ENCODE results near the gene LSMEM2. TPM values are rescaled to one million over a fixed set of nuclear protein-coding genes. Genes with fewer than 3 reads are reported as not detected.
"Not testable (repeated sequence)": the region's sequence is repeated elsewhere in the genome, so short reads cannot be mapped to it uniquely, and the experiment has no call there.

The LSMEM2 gene
- total RNA-seq, 1 donor from 2014 or later = not detected

GRCh38 chr3:50279255-50280016 is 549 bp downstream of the LSMEM2 start:
- ATAC-seq = no peak

- ATAC-seq = not testable (repeated sequence)
Observed at GRCh38 chr3:50284121-50284520, 5.2 kb downstream of the LSMEM2 start.

- ATAC-seq = peak; percentile 2
Observed at GRCh38 chr3:50286322-50287227, 7.7 kb downstream of the LSMEM2 start.

GRCh38 chr3:50287262-50287661 is 8.4 kb downstream of the LSMEM2 start:
- ATAC-seq = no peak

GRCh38 chr3:50288387-50289007 is 9.6 kb downstream of the LSMEM2 start:
- no peak for ATAC-seq

- no peak for ATAC-seq
Observed at GRCh38 chr3:50289130-50289529, 10.2 kb downstream of the LSMEM2 start.

GRCh38 chr3:50290161-50290641 is 11.3 kb downstream of the LSMEM2 start:
- no peak for ATAC-seq

- ATAC-seq = peak; percentile 92
Observed at GRCh38 chr3:50292159-50293078, 13.5 kb downstream of the LSMEM2 start, which contains the start of gene IFRD2. Gene IFRD2 (minus strand): TSS chr3:50292429. CDS start chr3:50292274, 155 bp downstream.

- ATAC-seq = no peak
Observed at GRCh38 chr3:50293079-50293801, 14.4 kb downstream of the LSMEM2 start.

GRCh38 chr3:50294089-50294488 is 15.2 kb downstream of the LSMEM2 start:
- no peak for ATAC-seq

- ATAC-seq = no peak
Observed at GRCh38 chr3:50294492-50295403, 15.9 kb downstream of the LSMEM2 start.

- ATAC-seq = no peak
Observed at GRCh38 chr3:50295553-50296431, 16.9 kb downstream of the LSMEM2 start.

- no peak for ATAC-seq
Observed at GRCh38 chr3:50296721-50297383, 18.0 kb downstream of the LSMEM2 start.

- ATAC-seq = no peak
Observed at GRCh38 chr3:50297384-50297775, 18.5 kb downstream of the LSMEM2 start.

- ATAC-seq = no peak
Observed at GRCh38 chr3:50297896-50298725, 19.2 kb downstream of the LSMEM2 start.

GRCh38 chr3:50298836-50299637 is 20.1 kb downstream of the LSMEM2 start, which contains the start of the genes HYAL3 and NAA80:
Gene HYAL3 (minus strand): TSS chr3:50299405. CDS start chr3:50295602, 3,803 bp downstream.
Gene NAA80 (minus strand): TSS chr3:50299405. CDS start chr3:50297463, 1,942 bp downstream.
- ATAC-seq = peak; percentile 91

All from esophagus mucosa (tissue), 1 donor.